Measurements from ENCODE around the gene NACC2.

The NACC2 gene

DNA sequence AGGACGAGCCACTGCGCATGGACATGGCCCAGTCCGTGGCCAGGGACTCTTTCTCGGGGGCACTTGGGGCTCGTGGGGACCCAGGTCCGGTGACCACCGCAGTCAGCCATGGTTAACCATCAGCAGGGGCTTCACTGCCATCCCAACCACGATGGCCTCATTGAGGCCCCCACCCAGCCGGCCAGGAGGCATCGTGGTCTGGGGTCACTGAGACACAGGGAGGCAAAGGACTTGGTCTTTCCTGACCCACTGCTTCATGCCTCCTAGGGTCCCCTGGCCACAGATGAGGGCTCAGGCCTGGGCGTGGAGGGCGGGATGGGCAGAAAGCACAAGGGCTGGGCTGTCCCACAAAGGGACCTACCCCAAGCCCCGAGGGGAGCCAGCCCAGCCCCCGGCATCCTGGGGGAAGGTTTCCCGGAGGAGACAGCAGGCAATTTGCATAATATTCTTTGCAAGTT, 6.6 kb downstream of the NACC2 start:
- no peak for DNase-seq (ENCODE audit: low read depth)
- H3K4me3 ChIP-seq (ENCODE audit: low read depth, low read length): no peak overlapping the region
- TF ChIP-seq, protein P1, sequence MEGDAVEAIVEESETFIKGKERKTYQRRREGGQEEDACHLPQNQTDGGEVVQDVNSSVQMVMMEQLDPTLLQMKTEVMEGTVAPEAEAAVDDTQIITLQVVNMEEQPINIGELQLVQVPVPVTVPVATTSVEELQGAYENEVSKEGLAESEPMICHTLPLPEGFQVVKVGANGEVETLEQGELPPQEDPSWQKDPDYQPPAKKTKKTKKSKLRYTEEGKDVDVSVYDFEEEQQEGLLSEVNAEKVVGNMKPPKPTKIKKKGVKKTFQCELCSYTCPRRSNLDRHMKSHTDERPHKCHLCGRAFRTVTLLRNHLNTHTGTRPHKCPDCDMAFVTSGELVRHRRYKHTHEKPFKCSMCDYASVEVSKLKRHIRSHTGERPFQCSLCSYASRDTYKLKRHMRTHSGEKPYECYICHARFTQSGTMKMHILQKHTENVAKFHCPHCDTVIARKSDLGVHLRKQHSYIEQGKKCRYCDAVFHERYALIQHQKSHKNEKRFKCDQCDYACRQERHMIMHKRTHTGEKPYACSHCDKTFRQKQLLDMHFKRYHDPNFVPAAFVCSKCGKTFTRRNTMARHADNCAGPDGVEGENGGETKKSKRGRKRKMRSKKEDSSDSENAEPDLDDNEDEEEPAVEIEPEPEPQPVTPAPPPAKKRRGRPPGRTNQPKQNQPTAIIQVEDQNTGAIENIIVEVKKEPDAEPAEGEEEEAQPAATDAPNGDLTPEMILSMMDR (IDR thresholded peaks at IDR 0.05; ENCODE audit: control insufficient read depth, extremely low read depth, insufficient read depth): no peak

DNA sequence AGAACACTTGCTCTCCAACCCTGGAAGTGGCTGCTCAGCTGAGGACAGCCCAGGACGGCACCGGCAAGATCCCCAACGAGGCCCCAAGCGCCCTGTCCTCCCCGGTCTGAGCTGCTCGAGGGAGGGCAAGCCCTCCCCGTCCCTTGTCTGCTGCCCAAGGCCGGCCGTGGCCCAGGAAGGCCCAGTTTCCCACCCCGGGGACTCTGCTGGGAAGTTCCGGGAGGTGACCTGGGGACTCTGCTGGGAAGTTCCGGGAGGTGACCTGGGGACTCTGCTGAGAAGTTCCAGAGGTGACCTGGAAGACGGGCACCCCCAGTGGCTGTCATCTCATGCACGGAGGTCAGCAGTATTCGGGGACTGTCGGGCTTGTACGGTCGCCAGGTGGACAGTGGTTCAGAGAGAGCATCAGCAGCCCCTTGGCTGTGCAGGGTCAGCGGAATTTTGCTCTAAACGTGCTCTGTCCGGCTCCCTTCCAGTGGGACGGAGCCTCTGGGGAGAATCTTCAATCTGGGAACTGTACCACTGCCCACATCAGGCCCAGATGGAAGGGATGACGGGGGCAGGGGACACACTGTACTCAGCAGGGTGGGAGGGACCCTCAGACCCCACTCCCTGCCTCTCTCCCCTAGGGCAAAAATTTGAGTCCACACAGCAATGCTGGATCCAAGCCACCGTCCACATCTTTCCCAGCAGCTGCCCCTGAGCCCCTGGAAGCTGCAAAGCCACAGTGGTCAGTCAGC, 7.2 kb downstream of the NACC2 start:
- H3K4me3 ChIP-seq (ENCODE audit: low read depth, low read length): no peak overlapping the region
- TF ChIP-seq, protein P1 (IDR thresholded peaks at IDR 0.05; ENCODE audit: control insufficient read depth, extremely low read depth, insufficient read depth): no peak
- DNase-seq (ENCODE audit: low read depth): no peak

DNA sequence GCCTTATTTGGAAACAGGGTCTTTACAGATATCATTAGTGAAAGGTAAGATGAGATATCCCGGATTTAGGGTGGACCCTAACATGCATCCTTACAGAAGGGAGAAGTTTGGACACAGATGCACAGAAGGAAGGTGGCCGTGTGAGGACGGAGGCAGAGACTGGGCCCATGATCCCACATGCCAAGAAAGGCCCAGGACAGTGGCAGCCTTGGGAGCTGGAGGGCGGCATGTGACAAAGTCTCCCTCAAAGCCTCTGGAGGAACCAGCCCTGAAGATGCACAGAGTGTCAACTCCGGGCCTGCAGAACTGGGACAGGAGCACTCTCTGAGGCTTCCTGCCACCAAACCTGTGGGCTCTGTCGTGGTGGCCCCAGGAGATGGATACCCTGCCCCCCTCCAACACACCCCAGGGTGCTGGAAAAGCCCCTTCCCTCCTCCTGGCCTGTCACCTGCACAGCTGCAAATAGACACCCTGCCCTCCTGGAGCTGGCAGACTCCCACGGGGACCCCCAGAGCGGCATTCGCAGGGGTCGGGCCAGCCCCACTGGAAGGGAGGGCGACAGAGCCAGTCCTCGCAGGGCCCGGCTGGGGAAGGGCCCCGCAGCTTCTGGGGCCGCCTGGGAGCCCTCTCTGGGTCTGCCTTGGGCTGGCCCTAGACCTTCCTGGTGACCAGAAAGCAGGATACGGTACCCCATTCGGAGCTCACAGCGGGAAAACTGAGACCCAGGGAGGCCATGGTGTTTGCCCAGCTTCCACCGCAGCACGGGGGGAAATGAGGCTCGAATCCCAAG, 7.9 kb downstream of the NACC2 start:
- TF ChIP-seq, protein P1 (IDR thresholded peaks at IDR 0.05; ENCODE audit: control insufficient read depth, extremely low read depth, insufficient read depth): no peak
- DNase-seq (ENCODE audit: low read depth): no peak
- H3K4me3 ChIP-seq (ENCODE audit: low read depth, low read length): no peak overlapping the region

DNA sequence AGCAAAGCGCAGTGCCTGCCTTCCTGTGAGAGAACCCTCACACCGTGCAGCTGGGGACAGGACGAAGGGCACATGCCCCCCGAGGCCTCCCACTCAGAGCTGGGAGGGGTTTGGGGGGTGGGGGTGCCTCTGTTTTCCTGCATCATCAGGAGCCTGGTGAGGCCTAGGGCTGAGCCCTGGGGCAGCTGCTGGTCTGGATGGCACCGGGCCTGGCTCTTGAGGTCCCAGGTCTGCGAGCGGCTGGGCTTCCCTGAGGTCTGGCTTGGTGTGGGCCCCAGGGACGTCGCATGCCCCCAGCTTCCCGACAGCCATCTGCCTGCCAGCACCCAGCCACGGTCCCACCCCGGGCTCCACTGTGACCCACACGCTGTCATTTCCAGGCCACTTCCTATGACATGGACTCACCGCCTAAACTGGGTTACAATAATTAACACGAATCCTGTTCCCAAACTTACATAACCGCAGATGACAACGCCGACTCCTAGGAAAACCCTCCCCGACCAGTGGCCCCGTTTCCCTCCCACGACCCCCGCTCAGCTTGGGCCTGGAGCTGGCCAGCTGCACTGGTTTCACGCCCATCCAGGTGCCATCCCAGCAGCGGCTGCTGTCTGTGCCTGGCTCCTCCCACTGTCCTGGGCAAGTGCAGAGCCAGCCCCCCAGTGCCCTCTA, 8.7 kb downstream of the NACC2 start:
- no peak for DNase-seq (ENCODE audit: low read depth)
- no peak overlapping the region for H3K4me3 ChIP-seq (ENCODE audit: low read depth, low read length)
- TF ChIP-seq, protein P1 (IDR thresholded peaks at IDR 0.05; ENCODE audit: control insufficient read depth, extremely low read depth, insufficient read depth): no peak

DNA sequence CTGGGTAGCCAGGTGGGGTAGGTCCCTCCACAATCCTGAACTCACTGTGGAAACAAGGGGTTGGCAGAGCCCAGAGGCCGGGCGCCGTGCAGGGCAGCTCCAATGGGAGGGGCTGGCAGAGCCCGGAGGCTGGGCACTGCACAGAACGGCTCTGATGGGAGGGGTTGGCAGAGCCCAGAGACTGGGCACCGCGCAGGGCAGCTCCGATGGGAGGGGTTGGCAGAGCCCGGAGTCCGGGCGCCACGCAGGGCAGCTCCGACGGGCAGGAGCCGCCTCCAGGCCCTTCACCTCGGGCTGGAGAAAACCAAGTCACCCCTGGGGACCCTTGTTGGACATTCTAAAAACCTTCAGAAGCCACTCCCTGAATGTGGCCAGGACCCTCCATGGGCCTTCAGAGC, 9.3 kb downstream of the NACC2 start:
- no peak overlapping the region for H3K4me3 ChIP-seq (ENCODE audit: low read depth, low read length)
- peak; percentile 58 for DNase-seq (ENCODE audit: low read depth)
- TF ChIP-seq, protein P1 (IDR thresholded peaks at IDR 0.05; ENCODE audit: control insufficient read depth, extremely low read depth, insufficient read depth): no peak

DNA sequence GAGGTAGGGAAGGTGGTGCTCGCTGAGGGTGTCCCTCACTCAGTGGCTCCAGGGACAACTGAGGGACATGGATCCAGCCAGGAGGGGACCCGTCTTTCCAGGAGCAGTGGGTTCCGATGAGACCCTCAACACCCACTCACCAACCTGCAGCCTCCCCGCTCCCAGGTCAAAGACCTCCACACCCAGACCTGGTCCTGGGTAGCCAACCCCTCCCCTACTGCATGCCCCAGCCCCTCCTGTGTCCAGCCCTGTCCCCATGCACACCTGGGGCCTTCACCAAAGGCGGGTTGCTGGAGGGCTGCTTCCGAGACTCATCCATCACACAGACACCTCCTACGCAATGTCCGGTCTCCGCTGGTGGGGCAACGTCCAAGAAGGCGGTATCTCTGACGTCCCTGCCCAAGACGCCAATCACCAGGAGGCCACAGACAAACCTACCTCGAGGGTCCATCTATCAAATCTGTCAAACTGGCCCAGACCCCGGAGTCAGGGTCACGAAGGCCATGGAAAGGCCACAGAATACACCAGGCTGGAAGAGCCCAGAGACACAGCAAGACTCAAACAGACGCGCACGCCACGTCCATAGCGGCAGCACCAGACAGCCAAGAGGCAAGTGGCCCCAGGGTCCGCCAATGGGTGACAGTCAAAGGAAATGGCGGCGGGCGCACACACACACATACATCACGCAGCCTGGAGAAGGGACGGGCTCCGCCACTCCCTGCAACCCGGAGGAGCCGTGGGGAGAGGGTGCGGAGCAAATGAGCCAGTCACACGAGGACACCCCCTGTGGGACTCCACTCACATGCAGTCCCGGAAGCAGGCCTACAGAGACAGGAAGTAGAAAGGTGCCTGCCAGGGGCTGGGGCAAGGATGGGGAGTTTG, 10.8 kb downstream of the NACC2 start:
- H3K4me3 ChIP-seq (ENCODE audit: low read depth, low read length): no peak overlapping the region
- TF ChIP-seq, protein P1 (IDR thresholded peaks at IDR 0.05; ENCODE audit: control insufficient read depth, extremely low read depth, insufficient read depth): no peak
- DNase-seq (ENCODE audit: low read depth): no peak

Measured in LNCaP clone FGC (cell line).